ENCODE results near the gene RBPJ. TPM values are rescaled to one million over a fixed set of nuclear protein-coding genes. Genes with fewer than 3 reads are reported as not detected.
A peak's percentile ranks its signal among the peaks of the same experiment; 100 is the strongest.

Gene RBPJ
- total RNA-seq, 4 donors from 2014 or later: 42.9 to 238 (median 75.2) TPM

GRCh38 chr4:26484032-26484515, 163.3 kb downstream of the RBPJ start:
- no peaks in the 10 kb centered on the region for H3K4me1 ChIP-seq
- no peak overlapping the region for H3K4me3 ChIP-seq
- H3K27me3 ChIP-seq: no peaks in the 10 kb centered on the region
- H3K9me3 ChIP-seq: no peaks in the 10 kb centered on the region
- intact Hi-C loops (cut with DNase I; ENCODE audit: low total_unique reads): no loop called here
- no peak for TF ChIP-seq POLR2A (IDR thresholded peaks at IDR 0.05)
- peak; percentile 27 to 76 for DNase-seq
- peak overlapping the region; percentile 56 to 85 for H3K27ac ChIP-seq
- H3K36me3 ChIP-seq: no peaks in the 10 kb centered on the region

- intact Hi-C loops (cut with DNase I; ENCODE audit: low total_unique reads): no loop called here
- Histone ChIP-seq H3K4me1 (no peaks in the 10 kb centered on the region), H3K27me3 (no peaks in the 10 kb centered on the region), H3K27ac (peak overlapping the region; percentile 56 to 85), H3K36me3 (no peaks in the 10 kb centered on the region), H3K9me3 (no peaks in the 10 kb centered on the region), H3K4me3 (no peak overlapping the region)
- TF ChIP-seq POLR2A (IDR thresholded peaks at IDR 0.05) (no peak), CTCF (IDR thresholded peaks at IDR 0.05) (no peak)
- no peak for DNase-seq
Measured at GRCh38 chr4:26484516-26484915, 163.7 kb downstream of the RBPJ start.

Other genes with a start within 250 kb of the RBPJ start
- gene CCKAR, start 169.5 kb downstream of the RBPJ start, total RNA-seq: not detected